ENCODE data around the gene SLX9.

DNA sequence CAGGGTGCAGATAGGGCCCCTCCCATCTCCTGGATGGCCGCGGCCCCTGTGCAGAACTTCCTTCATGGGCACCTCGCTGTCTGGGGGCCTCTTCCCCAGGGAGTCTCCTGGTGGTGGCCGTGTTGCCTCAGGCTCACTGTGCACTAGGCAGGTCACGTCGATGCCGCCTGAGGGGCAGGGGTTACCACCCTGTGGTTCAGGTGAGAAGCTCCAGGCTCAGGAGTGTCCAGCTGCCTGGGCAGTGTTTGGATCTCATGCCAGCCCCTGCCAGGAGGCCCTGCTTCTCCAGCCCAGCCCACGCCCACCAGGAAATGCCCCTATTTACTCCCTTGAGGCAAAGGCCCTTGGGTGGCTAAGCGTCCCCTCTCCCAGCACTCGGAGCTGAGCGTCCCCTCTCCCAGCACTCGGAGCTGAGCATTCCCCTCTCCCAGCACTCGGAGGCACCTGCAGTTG, 21.2 kb upstream of the SLX9 start:
- TF ChIP-seq, protein P1, sequence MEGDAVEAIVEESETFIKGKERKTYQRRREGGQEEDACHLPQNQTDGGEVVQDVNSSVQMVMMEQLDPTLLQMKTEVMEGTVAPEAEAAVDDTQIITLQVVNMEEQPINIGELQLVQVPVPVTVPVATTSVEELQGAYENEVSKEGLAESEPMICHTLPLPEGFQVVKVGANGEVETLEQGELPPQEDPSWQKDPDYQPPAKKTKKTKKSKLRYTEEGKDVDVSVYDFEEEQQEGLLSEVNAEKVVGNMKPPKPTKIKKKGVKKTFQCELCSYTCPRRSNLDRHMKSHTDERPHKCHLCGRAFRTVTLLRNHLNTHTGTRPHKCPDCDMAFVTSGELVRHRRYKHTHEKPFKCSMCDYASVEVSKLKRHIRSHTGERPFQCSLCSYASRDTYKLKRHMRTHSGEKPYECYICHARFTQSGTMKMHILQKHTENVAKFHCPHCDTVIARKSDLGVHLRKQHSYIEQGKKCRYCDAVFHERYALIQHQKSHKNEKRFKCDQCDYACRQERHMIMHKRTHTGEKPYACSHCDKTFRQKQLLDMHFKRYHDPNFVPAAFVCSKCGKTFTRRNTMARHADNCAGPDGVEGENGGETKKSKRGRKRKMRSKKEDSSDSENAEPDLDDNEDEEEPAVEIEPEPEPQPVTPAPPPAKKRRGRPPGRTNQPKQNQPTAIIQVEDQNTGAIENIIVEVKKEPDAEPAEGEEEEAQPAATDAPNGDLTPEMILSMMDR (IDR thresholded peaks at IDR 0.05) = no peak
- TF ChIP-seq POLR2A (IDR thresholded peaks at IDR 0.05) = no peak
